ENCODE results near the gene PLVAP. TPM values are rescaled to one million over a fixed set of nuclear protein-coding genes. Genes with fewer than 3 reads are reported as not detected.

Gene PLVAP
- total RNA-seq, 2 experiments from 2014 or later = not detected

DNA sequence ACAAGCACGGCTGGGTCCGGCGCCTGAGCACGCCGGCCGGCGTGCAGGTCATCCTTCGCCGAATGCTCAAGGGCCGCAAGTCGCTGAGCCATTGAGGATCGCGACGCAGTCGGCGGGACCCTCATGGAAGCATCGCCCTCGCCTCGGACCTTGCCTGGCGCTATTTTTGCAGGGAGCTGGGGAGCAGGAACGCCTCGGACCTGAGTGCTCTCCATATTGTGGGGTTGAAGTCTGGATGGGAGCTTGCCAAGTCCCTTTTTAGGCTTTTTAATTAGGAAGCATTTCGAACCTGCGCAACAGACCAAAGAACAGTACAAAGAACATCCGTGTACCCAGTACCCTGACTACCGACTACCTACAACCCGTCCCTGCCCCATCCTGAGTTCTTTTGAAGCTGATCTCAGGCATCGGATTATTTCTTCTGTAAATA is 70.8 kb downstream of the PLVAP start:
- peak overlapping the region; percentile 87 for H3K4me3 Mint-ChIP-seq
- intact Hi-C loops (cut with micrococcal nuclease) = no loop called here

DNA sequence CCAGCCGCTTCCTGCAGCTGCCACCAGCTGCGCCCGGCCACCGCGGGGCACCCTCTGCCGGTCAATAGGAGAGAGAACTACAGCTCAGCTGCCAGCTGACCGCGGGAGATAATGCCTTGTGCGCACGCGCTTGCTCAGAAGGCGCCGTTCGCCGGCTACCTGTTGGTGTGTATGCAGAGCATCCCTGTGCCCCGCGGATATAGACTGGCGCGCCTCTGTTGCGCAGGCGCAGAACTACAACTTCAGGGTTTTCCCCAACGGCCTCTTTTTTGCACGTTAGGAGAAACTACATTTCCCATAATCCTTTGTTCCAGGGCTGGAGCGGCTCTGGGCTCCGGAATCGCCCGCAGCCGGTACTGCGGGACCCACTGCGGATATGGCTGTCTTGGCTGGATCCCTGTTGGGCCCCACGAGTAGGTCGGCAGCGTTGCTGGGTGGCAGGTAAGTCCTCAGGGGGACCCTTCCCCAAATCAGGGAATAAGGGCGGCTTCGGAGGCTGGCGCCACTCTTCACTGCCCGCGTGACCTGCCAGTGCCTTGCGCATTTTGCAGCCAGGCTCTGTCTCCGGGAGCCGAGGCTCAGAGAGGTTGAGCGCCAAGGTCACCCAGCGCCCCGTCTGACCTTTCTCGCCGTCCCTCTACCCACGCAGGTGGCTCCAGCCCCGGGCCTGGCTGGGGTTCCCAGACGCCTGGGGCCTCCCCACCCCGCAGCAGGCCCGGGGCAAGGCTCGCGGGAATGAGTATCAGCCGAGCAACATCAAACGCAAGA is 71.4 kb downstream of the PLVAP start, which contains the start of gene MRPL34:
Gene MRPL34 (plus strand): TSS at position 356 of the 768 bp plus-strand sequence. CDS start 21 bp downstream, at position 377.
- ATAC-seq (peak; percentile 68), DNase-seq (peak; percentile 98)
- Mint-ChIP-seq H3K9me3 (no peaks in the 10 kb centered on the region), H3K4me3 (peak within 1 kb of the TSS; percentile 87), H3K36me3 (ENCODE audit: low read depth) (peaks cover 2% of the 10 kb centered on the region), H3K27ac (peak within 1 kb of the TSS; percentile 92), H3K27me3 (no peaks in the 10 kb centered on the region), H3K4me1 (ENCODE audit: low read depth) (peaks cover 37% of the 10 kb centered on the region)
- POLR2A ChIA-PET = interaction anchor here (0.7 to 5.3 kb wide), 8 partner anchors 12 to 82 kb away, joined by 3 to 28 read pairs (median 4); no protein-coding TSS in a partner anchor
- TF ChIP-seq, protein P1, sequence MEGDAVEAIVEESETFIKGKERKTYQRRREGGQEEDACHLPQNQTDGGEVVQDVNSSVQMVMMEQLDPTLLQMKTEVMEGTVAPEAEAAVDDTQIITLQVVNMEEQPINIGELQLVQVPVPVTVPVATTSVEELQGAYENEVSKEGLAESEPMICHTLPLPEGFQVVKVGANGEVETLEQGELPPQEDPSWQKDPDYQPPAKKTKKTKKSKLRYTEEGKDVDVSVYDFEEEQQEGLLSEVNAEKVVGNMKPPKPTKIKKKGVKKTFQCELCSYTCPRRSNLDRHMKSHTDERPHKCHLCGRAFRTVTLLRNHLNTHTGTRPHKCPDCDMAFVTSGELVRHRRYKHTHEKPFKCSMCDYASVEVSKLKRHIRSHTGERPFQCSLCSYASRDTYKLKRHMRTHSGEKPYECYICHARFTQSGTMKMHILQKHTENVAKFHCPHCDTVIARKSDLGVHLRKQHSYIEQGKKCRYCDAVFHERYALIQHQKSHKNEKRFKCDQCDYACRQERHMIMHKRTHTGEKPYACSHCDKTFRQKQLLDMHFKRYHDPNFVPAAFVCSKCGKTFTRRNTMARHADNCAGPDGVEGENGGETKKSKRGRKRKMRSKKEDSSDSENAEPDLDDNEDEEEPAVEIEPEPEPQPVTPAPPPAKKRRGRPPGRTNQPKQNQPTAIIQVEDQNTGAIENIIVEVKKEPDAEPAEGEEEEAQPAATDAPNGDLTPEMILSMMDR (IDR thresholded peaks at IDR 0.05) = peak; percentile 81
- intact Hi-C loops (cut with micrococcal nuclease) = no loop called here
- CTCF ChIA-PET = interaction anchor here (0.6 to 3.1 kb wide), 17 partner anchors 8 to 237 kb away, joined by 3 to 27 read pairs (median 3); partner anchors contain the start of genes ANKLE1 and OCEL1

More for the DNA sequence above, 70.8 kb downstream of the PLVAP start:
- no peaks in the 10 kb centered on the region for H3K9me3 Mint-ChIP-seq
- ChIA-PET POLR2A (interaction anchor here (0.6 to 5.3 kb wide), 6 partner anchors 13 to 82 kb away, joined by 3 to 28 read pairs (median 4); no protein-coding TSS in a partner anchor), CTCF (interaction anchor here (0.6 to 1.5 kb wide), 6 partner anchors 13 to 190 kb away, joined by 3 to 4 read pairs (median 4); no protein-coding TSS in a partner anchor)
- no peaks in the 10 kb centered on the region for H3K27me3 Mint-ChIP-seq
- peaks cover 39% of the 10 kb centered on the region for H3K4me1 Mint-ChIP-seq (ENCODE audit: low read depth)
- DNase-seq (no peak), ATAC-seq (no peak)
- peaks cover 2% of the 10 kb centered on the region for H3K36me3 Mint-ChIP-seq (ENCODE audit: low read depth)
- peak overlapping the region; percentile 92 for H3K27ac Mint-ChIP-seq
- TF ChIP-seq, protein P1 (IDR thresholded peaks at IDR 0.05) = no peak

DNA sequence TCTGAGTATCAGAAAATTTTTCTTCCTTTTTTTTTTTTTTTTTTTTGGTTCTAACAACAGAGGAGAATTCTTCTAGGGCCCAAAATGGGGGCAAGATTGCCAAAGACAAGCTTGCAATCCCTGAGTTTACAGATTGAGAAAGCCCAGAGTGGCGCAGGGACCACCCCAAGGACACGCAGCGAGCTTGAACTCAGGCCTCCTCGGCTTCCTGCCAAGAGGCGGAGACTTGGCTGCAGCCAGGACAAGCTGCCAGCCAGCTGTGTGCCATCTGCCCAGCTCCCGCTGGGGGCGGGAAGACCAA is 72.0 kb downstream of the PLVAP start:
- CTCF ChIA-PET = interaction anchor here (0.6 to 3.1 kb wide), 15 partner anchors 8 to 237 kb away, joined by 3 to 27 read pairs (median 3); partner anchors contain the start of genes ANKLE1 and OCEL1
- no peaks in the 10 kb centered on the region for H3K9me3 Mint-ChIP-seq
- H3K27me3 Mint-ChIP-seq = no peaks in the 10 kb centered on the region
- DNase-seq (no peak), ATAC-seq (no peak)
- TF ChIP-seq, protein P1 (IDR thresholded peaks at IDR 0.05) = no peak
- peak overlapping the region; percentile 87 for H3K4me3 Mint-ChIP-seq
- peaks cover 31% of the 10 kb centered on the region for H3K4me1 Mint-ChIP-seq (ENCODE audit: low read depth)
- H3K36me3 Mint-ChIP-seq (ENCODE audit: low read depth) = peaks cover 2% of the 10 kb centered on the region
- intact Hi-C loops (cut with micrococcal nuclease) = no loop called here
- H3K27ac Mint-ChIP-seq = peak overlapping the region; percentile 92
- POLR2A ChIA-PET = interaction anchor here (0.6 to 5.3 kb wide), 6 partner anchors 12 to 33 kb away, joined by 3 to 28 read pairs (median 3); no protein-coding TSS in a partner anchor

DNA sequence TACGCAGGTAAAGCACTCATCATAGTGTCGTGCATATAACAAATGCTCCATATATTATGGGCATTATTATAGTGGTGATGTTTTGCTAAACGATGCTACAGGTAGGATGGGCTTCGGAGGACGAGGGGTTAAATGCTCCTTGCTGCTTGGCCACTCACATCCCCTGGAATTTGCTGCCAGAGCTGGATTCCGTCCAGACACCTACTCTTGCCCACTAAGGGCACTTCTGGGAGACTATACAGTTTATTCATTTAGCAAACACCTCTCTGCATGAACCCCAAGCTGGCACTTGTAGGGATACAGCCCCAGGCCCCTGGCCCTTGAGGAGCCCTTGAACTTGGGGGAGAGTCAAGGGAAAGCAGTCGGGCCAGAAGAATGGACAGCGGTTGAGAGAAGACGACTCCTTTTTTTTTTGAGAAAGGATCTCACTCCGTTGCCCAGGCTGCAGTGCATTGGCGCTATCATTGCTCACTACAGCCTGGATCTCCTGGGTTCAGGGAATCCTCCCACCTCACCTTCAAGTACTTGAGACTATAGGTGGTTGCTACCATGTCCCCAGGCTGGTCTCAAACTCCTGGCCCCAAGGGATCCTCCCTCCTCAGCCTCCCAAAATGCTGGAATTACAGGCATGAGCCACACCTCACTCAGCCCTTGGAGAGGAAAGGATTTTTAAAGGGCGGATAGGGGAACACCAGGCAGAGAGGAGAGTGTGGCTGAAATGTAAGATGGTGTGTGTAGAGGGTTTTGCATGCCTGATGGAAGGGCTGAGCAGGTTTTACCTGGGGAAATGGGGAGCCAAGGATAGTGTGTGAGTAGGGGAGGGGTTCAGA is 72.5 kb downstream of the PLVAP start:
- ATAC-seq = no peak
- POLR2A ChIA-PET = interaction anchor here (0.6 to 5.3 kb wide), 7 partner anchors 11 to 101 kb away, joined by 3 to 28 read pairs (median 3); partner anchors contain the start of gene BST2
- DNase-seq = no peak
- intact Hi-C loops (cut with micrococcal nuclease) = no loop called here
- CTCF ChIA-PET = interaction anchor here (0.6 to 3.1 kb wide), 15 partner anchors 7 to 236 kb away, joined by 3 to 27 read pairs (median 3); partner anchors contain the start of genes ANKLE1 and OCEL1
- H3K27ac Mint-ChIP-seq = peak overlapping the region; percentile 92
- TF ChIP-seq, protein P1 (IDR thresholded peaks at IDR 0.05) = no peak
- no peaks in the 10 kb centered on the region for H3K9me3 Mint-ChIP-seq
- peaks cover 2% of the 10 kb centered on the region for H3K36me3 Mint-ChIP-seq (ENCODE audit: low read depth)
- H3K27me3 Mint-ChIP-seq = no peaks in the 10 kb centered on the region
- peak overlapping the region; percentile 87 for H3K4me3 Mint-ChIP-seq
- H3K4me1 Mint-ChIP-seq (ENCODE audit: low read depth) = peaks cover 30% of the 10 kb centered on the region
